ENCODE measurements around the gene KRTAP1-5.

KRTAP1-5 gene

GRCh38 chr17:40992666-40993065, 34.3 kb downstream of the KRTAP1-5 start:
- Histone ChIP-seq H3K27ac (no peak overlapping the region), H3K4me3 (ENCODE audit: low read depth, low read length) (no peak overlapping the region), H3K36me3 (ENCODE audit: control insufficient read depth, insufficient read depth, low read length) (no peaks in the 10 kb centered on the region), H3K27me3 (ENCODE audit: control insufficient read depth, insufficient read depth, low read length) (no peaks in the 10 kb centered on the region), H3K4me1 (no peaks in the 10 kb centered on the region), H3K9ac (no peak overlapping the region), H3K9me3 (ENCODE audit: control insufficient read depth, low read length) (no peaks in the 10 kb centered on the region), H3K79me2 (no peaks in the 10 kb centered on the region), H2AFZ (no peak overlapping the region), H3K4me2 (ENCODE audit: low read length) (no peak overlapping the region)
- TF ChIP-seq, protein P1, sequence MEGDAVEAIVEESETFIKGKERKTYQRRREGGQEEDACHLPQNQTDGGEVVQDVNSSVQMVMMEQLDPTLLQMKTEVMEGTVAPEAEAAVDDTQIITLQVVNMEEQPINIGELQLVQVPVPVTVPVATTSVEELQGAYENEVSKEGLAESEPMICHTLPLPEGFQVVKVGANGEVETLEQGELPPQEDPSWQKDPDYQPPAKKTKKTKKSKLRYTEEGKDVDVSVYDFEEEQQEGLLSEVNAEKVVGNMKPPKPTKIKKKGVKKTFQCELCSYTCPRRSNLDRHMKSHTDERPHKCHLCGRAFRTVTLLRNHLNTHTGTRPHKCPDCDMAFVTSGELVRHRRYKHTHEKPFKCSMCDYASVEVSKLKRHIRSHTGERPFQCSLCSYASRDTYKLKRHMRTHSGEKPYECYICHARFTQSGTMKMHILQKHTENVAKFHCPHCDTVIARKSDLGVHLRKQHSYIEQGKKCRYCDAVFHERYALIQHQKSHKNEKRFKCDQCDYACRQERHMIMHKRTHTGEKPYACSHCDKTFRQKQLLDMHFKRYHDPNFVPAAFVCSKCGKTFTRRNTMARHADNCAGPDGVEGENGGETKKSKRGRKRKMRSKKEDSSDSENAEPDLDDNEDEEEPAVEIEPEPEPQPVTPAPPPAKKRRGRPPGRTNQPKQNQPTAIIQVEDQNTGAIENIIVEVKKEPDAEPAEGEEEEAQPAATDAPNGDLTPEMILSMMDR (IDR thresholded peaks at IDR 0.05): no peak

DNA sequence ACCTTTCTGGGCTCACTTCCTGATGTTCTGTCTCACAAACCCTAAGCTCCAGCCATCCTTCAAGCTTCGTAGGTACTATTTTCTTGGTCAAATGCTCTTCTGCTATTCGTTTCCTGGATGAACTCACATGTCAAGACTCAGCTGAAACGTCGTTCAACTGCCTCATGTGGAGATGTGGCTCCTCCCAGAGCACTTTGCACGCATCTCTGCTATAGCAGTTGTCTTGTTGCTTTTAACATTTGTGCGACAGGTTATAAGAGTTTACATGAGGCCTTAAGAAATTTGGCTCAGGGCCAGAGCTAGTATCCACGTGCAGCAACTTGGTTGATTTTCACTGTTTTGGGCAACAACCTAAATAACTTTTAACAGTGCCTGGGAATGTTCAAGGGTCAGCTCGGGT, 40.1 kb downstream of the KRTAP1-5 start:
- Histone ChIP-seq H2AFZ (no peak overlapping the region), H3K79me2 (no peaks in the 10 kb centered on the region)

DNA sequence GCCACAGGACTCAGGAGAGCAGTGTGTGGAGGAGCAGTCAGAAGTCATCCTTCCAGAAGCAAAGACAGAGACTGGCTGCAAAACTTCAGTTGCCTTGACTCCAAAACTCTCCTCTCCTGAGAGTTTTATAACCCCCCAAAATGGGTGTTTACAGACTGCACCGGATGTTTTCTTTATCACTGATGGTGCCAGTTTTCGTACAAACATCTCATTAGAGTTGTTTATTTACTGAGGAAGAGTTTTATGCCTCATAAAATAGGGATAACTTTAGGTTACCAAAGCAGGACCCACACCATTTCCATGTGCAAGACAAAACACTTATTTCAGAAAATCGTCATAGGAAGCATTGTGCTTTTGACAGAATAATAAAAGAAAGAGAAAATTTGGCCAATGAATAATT, 42.8 kb downstream of the KRTAP1-5 start, which contains the start of gene KRT40:
KRT40 (minus strand) TSS at position 101 of the 400 bp plus-strand sequence; CDS start at position 48, 53 bp downstream.
- Histone ChIP-seq H3K4me3 (ENCODE audit: low read depth, low read length) (no peak within 1 kb of the TSS), H2AFZ (no peak within 1 kb of the TSS), H3K4me2 (ENCODE audit: low read length) (no peak within 1 kb of the TSS), H3K27ac (no peak within 1 kb of the TSS), H3K9ac (no peak within 1 kb of the TSS), H3K79me2 (no peaks in the 10 kb centered on the region), H3K36me3 (ENCODE audit: control insufficient read depth, insufficient read depth, low read length) (no peaks in the 10 kb centered on the region), H3K4me1 (no peaks in the 10 kb centered on the region), H3K9me3 (ENCODE audit: control insufficient read depth, low read length) (no peaks in the 10 kb centered on the region), H3K27me3 (ENCODE audit: control insufficient read depth, insufficient read depth, low read length) (no peaks in the 10 kb centered on the region)
- TF ChIP-seq, protein P1 (IDR thresholded peaks at IDR 0.05): no peak

More for the DNA sequence above, 40.1 kb downstream of the KRTAP1-5 start:
- TF ChIP-seq, protein P1 (IDR thresholded peaks at IDR 0.05): no peak
- no peaks in the 10 kb centered on the region for H3K9me3 ChIP-seq (ENCODE audit: control insufficient read depth, low read length)
- no peak overlapping the region for H3K4me3 ChIP-seq (ENCODE audit: low read depth, low read length)
- no peak overlapping the region for H3K27ac ChIP-seq
- H3K4me1 ChIP-seq: no peaks in the 10 kb centered on the region
- H3K4me2 ChIP-seq (ENCODE audit: low read length): no peak overlapping the region
- H3K27me3 ChIP-seq (ENCODE audit: control insufficient read depth, insufficient read depth, low read length): no peaks in the 10 kb centered on the region
- no peaks in the 10 kb centered on the region for H3K36me3 ChIP-seq (ENCODE audit: control insufficient read depth, insufficient read depth, low read length)
- H3K9ac ChIP-seq: no peak overlapping the region

DNA sequence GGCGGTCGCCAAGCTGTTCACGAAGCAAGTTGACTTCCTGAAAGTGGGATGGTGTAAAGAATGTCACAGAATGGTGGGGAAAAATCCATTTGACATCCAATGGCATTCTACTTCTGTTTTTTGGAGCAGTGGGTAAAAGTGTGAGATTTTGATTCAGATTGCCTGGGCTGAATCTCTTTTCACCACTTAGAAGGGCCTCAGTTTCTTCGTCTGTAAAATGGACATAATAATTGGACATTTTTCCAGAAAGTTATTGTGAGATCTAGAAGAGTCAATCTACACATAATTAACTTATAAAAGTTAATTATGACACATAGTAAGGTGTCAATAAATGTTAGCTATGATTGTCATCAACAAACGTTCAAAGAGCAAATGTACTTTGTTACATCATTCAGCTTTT, 45.9 kb downstream of the KRTAP1-5 start:
- TF ChIP-seq, protein P1 (IDR thresholded peaks at IDR 0.05): no peak
- no peak overlapping the region for H3K27ac ChIP-seq

GRCh38 chr17:40980596-40980995, 46.4 kb downstream of the KRTAP1-5 start:
- no peaks in the 10 kb centered on the region for H3K79me2 ChIP-seq
- no peaks in the 10 kb centered on the region for H3K36me3 ChIP-seq (ENCODE audit: control insufficient read depth, insufficient read depth, low read length)
- H3K4me1 ChIP-seq: no peaks in the 10 kb centered on the region
- H3K4me3 ChIP-seq (ENCODE audit: low read depth, low read length): no peak overlapping the region
- no peak overlapping the region for H3K27ac ChIP-seq
- peaks cover 4% of the 10 kb centered on the region for H3K27me3 ChIP-seq (ENCODE audit: control insufficient read depth, insufficient read depth, low read length)
- H2AFZ ChIP-seq: peak overlapping the region; percentile 59
- TF ChIP-seq, protein P1 (IDR thresholded peaks at IDR 0.05): no peak
- H3K9ac ChIP-seq: no peak overlapping the region
- no peak overlapping the region for H3K4me2 ChIP-seq (ENCODE audit: low read length)
- H3K9me3 ChIP-seq (ENCODE audit: control insufficient read depth, low read length): no peaks in the 10 kb centered on the region

More for the DNA sequence above, 45.9 kb downstream of the KRTAP1-5 start:
- Histone ChIP-seq H3K9me3 (ENCODE audit: control insufficient read depth, low read length) (no peaks in the 10 kb centered on the region), H3K4me1 (no peaks in the 10 kb centered on the region), H3K36me3 (ENCODE audit: control insufficient read depth, insufficient read depth, low read length) (no peaks in the 10 kb centered on the region), H3K4me3 (ENCODE audit: low read depth, low read length) (no peak overlapping the region), H2AFZ (peak overlapping the region; percentile 59), H3K4me2 (ENCODE audit: low read length) (no peak overlapping the region), H3K27me3 (ENCODE audit: control insufficient read depth, insufficient read depth, low read length) (peaks cover 2% of the 10 kb centered on the region), H3K79me2 (no peaks in the 10 kb centered on the region), H3K9ac (no peak overlapping the region)
